K562 (cell line): ENCODE data around the gene FADS6. TPM values are rescaled to one million over a fixed set of nuclear protein-coding genes. Genes with fewer than 3 reads are reported as not detected.

Experiments used
- ATAC-seq: fragments of 200-7000 bp; cut with Tn5 transposase; 3 replicates; pipeline ENCODE4 v1.9.1; 2020; ENCODE audit warnings: moderate library complexity
- BruUV-seq: library from RNA; stranded (reverse); fragments of 400-500 nt; replicated peaks from 2 replicates; lab custom pipeline; 2021; lab: Mats Ljungman, UMichigan
- CTCF ChIA-PET: fragments of 300-600 bp; formaldehyde crosslinking; extraction: SDS; loops from one replicate; lab custom pipeline; 2021; ENCODE audit warnings: low intra/inter-chr PET ratio; lab: Yijun Ruan, JAX
- POLR2A ChIA-PET: fragments of 300-600, 350-650 bp; sonication (Branson Sonifier 250); formaldehyde crosslinking; extraction: SDS; loops from one replicate; lab custom pipeline; 2021; ENCODE audit warnings: antibody characterized with exemption, inconsistent platforms; lab: Yijun Ruan, JAX
- DNase-seq, 4 experiments: peaks; one replicate each; pipeline versions ENCODE4 v3.0.0 to v3.0.0-alpha.2; 2011 to 2018; ENCODE audit warnings: low spot score in 3 of 4, mixed read lengths in 3 of 4; ENCODE audit errors: extremely low read depth in 1 of 4
- FAIRE-seq: peaks from 2 replicates; lab custom pipeline; 2011; peaks lifted over from hg19 to GRCh38; lab: Jason Lieb, UNC
- H2AFZ ChIP-seq: 2 replicates; pipeline ENCODE4 v1.6.0; 2011; ENCODE audit warnings: low read depth, low read length, control low read depth, inconsistent platforms
- H3K27ac ChIP-seq: fragments of 200-600 bp; 3 replicates; pipeline ENCODE4 v1.8.0; 2011; ENCODE audit warnings: low read depth, mild to moderate bottlenecking, control low read depth, inconsistent platforms, low read length, moderate library complexity, mixed read lengths; ENCODE audit errors: extremely low read depth
- H3K27me3 ChIP-seq, 2 experiments: fragments of 300-600 bp in 1 of 2; 2 replicates in 1 of 2; 3 replicates in 1 of 2; pipeline versions ENCODE4 v1.6.0 to v1.8.0; 2011; ENCODE audit warnings: inconsistent platforms in 2 of 2, low read length in 2 of 2, mild to moderate bottlenecking in 1 of 2, mixed read lengths in 1 of 2, moderate library complexity in 1 of 2; ENCODE audit not compliant: control insufficient read depth in 2 of 2, insufficient read depth in 2 of 2
- H3K36me3 ChIP-seq: fragments of 300-600 bp; 3 replicates; pipeline ENCODE4 v1.8.0; 2011; ENCODE audit warnings: mild to moderate bottlenecking, low read length, inconsistent platforms; ENCODE audit not compliant: control insufficient read depth, insufficient read depth
- H3K4me1 ChIP-seq, 2 experiments: fragments of 200-600 bp in 1 of 2; replicated peaks in 1 of 2; 2 replicates in 1 of 2; 3 replicates in 1 of 2; pipeline versions ENCODE4 v1.5.1 to v1.8.0; 2011; ENCODE audit warnings: inconsistent platforms in 2 of 2, low read length in 2 of 2, mild to moderate bottlenecking in 1 of 2, mixed read lengths in 1 of 2, moderate library complexity in 1 of 2; ENCODE audit not compliant: control insufficient read depth in 2 of 2, insufficient read depth in 2 of 2
- H3K4me2 ChIP-seq: 2 replicates; pipeline ENCODE4 v1.6.1; 2011; ENCODE audit warnings: low read length, control low read depth, inconsistent platforms, mixed read lengths; ENCODE audit not compliant: insufficient read depth
- H3K4me3 ChIP-seq: fragments of 200-600 bp; sonication (generic), shearing (Covaris generic); 2 replicates; pipeline ENCODE4 v1.5.1; 2016; ENCODE audit warnings: control low read depth, inconsistent platforms
- H3K79me2 ChIP-seq: fragments of 200-600 bp; 3 replicates; pipeline ENCODE4 v1.8.0; 2011; ENCODE audit warnings: low read length, inconsistent platforms; ENCODE audit not compliant: control insufficient read depth, insufficient read depth
- H3K9ac ChIP-seq, 2 experiments: 2 replicates each; pipeline versions ENCODE4 v1.6.0 to v1.6.1; 2011; ENCODE audit warnings: low read depth in 2 of 2, low read length in 2 of 2, control low read depth in 1 of 2, inconsistent platforms in 1 of 2, mild to moderate bottlenecking in 1 of 2, mixed read lengths in 1 of 2; ENCODE audit not compliant: insufficient read depth in 1 of 2
- H3K9me1 ChIP-seq: one replicate; pipeline ENCODE4 v1.6.0; 2011; ENCODE audit warnings: inconsistent platforms, mild to moderate bottlenecking, low read length, moderate library complexity; ENCODE audit not compliant: control insufficient read depth, insufficient read depth
- H3K9me3 ChIP-seq: replicated peaks from 2 replicates; pipeline ENCODE4 v1.5.1; 2011; ENCODE audit warnings: low read depth, low read length, inconsistent platforms; ENCODE audit not compliant: control insufficient read depth, insufficient read depth
- H4K20me1 ChIP-seq: replicated peaks from 2 replicates; pipeline ENCODE4 v1.6.1; 2011; ENCODE audit warnings: low read length, inconsistent platforms, mixed read lengths; ENCODE audit not compliant: control insufficient read depth, insufficient read depth
- CBFA2T3 ChIP-seq: fragments of 450-650 bp; IDR thresholded peaks from 2 replicates; pipeline ENCODE4 v1.6.1; 2017
- EGR1 ChIP-seq: fragments of 450-650 bp; conservative IDR thresholded peaks from 2 replicates; pipeline ENCODE4 v1.6.1; 2017; ENCODE audit warnings: mild to moderate bottlenecking
- KDM5B ChIP-seq: fragments of 200-600 bp; sonication (generic); IDR thresholded peaks from 2 replicates; pipeline ENCODE4 v1.6.1; 2012; ENCODE audit warnings: low read depth, mild to moderate bottlenecking, moderate library complexity, low read length, control low read depth, inconsistent platforms; ENCODE audit not compliant: insufficient replicate concordance
- NR2C2 ChIP-seq, 2 experiments: fragments of 200-800 bp in 1 of 2; sonication (Bioruptor generic) in 1 of 2; sonication (generic) in 1 of 2; formaldehyde crosslinking in 1 of 2; IDR thresholded peaks; 2 replicates each; pipeline versions ENCODE4 v1.6.1 to v1.8.0; 2016 to 2022; ENCODE audit warnings: mild to moderate bottlenecking in 1 of 2, missing compliant biosample characterization in 1 of 2, missing genetic modification characterization in 1 of 2, missing genetic modification reagents in 1 of 2
- SPI1 ChIP-seq: IDR thresholded peaks from 2 replicates; pipeline ENCODE4 v1.6.1; 2011; ENCODE audit warnings: low read depth, low read length, control low read depth, borderline replicate concordance
- SREBF1 ChIP-seq: fragments of 150-350 bp; IDR thresholded peaks from 2 replicates; pipeline ENCODE4 v1.6.1; 2014; ENCODE audit warnings: antibody characterized with exemption, low read depth, low read length, borderline replicate concordance
- YY1 ChIP-seq, 3 experiments: IDR thresholded peaks; 2 replicates each; pipeline ENCODE4 v1.6.1; 2011; ENCODE audit warnings: low read length in 2 of 3, mild to moderate bottlenecking in 2 of 3, moderate library complexity in 2 of 3, borderline replicate concordance in 1 of 3, control low read depth in 1 of 3, low read depth in 1 of 3; ENCODE audit not compliant: insufficient read depth in 3 of 3, insufficient replicate concordance in 2 of 3, control insufficient read depth in 1 of 3, insufficient read length in 1 of 3; ENCODE audit errors: extremely low read depth in 1 of 3
- ZKSCAN1 ChIP-seq: fragments of 150-350 bp; IDR thresholded peaks from 2 replicates; pipeline ENCODE4 v1.6.1; 2016; ENCODE audit warnings: low read depth, low read length
- ZNF197 ChIP-seq: fragments of 200-800 bp; sonication (Bioruptor generic); IDR thresholded peaks from 2 replicates; pipeline ENCODE4 v1.6.1; 2016; ENCODE audit warnings: low read depth, missing genetic modification characterization, missing compliant biosample characterization
- ZNF644 ChIP-seq: fragments of 200-800 bp; sonication (Bioruptor generic); IDR thresholded peaks from 2 replicates; pipeline ENCODE4 v1.6.1; 2016; ENCODE audit warnings: low read depth, missing genetic modification characterization, missing compliant biosample characterization
- WGBS: fragments of 100-300 bp; shearing (Covaris generic); methylation state at CpG from one replicate; pipeline ENCODE4 v1.1.6; 2016; ENCODE audit warnings: low coverage, mixed read lengths; ENCODE audit not compliant: insufficient coverage; ENCODE audit errors: missing lambda C conversion rate; 5-methylcytosine and 5-hydroxymethylcytosine counted together
- in situ Hi-C: fragments of 300-500 bp; cut with MboI; formaldehyde crosslinking; loops from 4 replicates; pipeline ENCODE4 v1.15.0; 2018; ENCODE audit warnings: inconsistent platforms, mixed read lengths
- intact Hi-C: fragments of 100-400 bp; cut with micrococcal nuclease; formaldehyde crosslinking; loops from 2 replicates; pipeline ENCODE4 v1.14.2; 2022
- polyA plus RNA-seq, 8 experiments: library from polyadenylated mRNA; depleted of rRNA in 4 of 8; stranded (reverse) in 5 of 8; unstranded in 3 of 8; fragments of >200 nt; fragmentation: Nextera tagmentation in 2 of 8; fragmentation: Illumina TruSeq in 1 of 8; extraction: Ambion mirVana in 2 of 8; extraction: Trizol in 1 of 8; gene quantifications; 2 replicates each; pipeline versions ENCODE4 v1.2.1 to v1.2.3, GENCODE V29; 2011 to 2014; ENCODE audit warnings: inconsistent platforms in 1 of 8, missing spikeins in 1 of 8
- total RNA-seq, 7 experiments: library from RNA; depleted of rRNA in 6 of 7; stranded (reverse); fragments of >200 nt in 6 of 7; fragmentation: Illumina TruSeq in 2 of 7; extraction: Trizol in 2 of 7; gene quantifications; 2 replicates each; pipeline versions ENCODE4 v1.2.1 to v1.2.3, GENCODE V29; 2011 to 2021; ENCODE audit warnings: low replicate concordance in 1 of 7
- TF ChIP-seq, protein P1 (sequence below): fragments of 450-650 bp; formaldehyde crosslinking; IDR thresholded peaks from 2 replicates; pipeline ENCODE4 v1.4.0; 2020; ENCODE audit warnings: mild to moderate bottlenecking, moderate library complexity
- TF ChIP-seq, protein P2 (sequence below), 2 experiments: fragments of 450-650 bp; IDR thresholded peaks; 2 replicates each; pipeline ENCODE4 v1.6.1; 2018; ENCODE audit warnings: mild to moderate bottlenecking in 2 of 2, low read depth in 1 of 2; ENCODE audit not compliant: partially characterized antibody in 2 of 2
- TF ChIP-seq, protein P3 (sequence below): fragments of 250-450 bp; sonication (Bioruptor Pico); IDR thresholded peaks from 2 replicates; pipeline ENCODE4 v1.9.0; 2021; ENCODE audit warnings: mild to moderate bottlenecking

FADS6 gene
- total and polyA plus RNA-seq, 9 of the 15 experiments (the other 6 are each of a cell fraction or from before 2014, with no cell fraction given) = 0.18 to 0.22 TPM; not detected in 7

DNA sequence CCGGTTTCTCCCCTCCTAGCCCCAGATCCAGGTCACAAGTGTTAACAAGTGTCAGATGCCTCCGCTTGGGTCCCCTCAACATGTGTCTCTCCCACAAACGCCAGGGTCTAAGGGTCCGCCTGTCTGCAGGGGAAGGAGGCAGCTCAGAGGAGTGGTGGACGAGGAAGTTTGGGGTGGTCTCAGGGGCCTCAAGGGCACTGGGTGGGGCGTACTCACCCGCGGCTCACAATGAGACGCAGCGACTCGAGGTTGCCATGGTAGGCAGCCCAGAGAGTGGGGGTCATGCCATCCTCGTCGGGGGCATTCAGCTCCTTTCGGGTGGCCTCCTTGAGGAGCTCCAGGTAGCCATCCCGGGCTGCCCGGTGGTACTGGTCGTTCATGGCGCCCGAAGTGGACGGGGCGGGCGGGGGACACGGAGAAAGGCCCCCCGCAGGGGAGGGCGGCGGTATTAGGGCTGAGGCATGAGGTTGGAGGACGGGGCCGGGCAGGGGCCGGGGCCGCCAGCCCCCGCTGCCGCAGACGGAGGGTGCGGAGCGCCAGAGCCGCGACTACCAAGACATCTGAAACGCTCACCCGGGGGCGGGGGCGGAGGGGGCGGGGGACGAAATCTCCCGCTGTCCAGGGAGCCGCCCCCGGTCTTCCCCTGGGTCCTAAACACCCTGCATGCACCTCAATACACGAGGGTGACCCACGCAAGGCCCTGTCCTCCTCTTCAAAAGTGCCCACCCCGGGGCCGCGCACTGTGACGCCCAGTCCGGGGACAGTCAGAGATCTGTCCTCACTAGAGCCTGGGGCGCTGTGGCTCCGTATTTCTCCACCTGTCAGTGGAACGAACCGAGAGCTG, 29.5 kb upstream of the FADS6 start, which contains the start of gene USH1G:
Gene USH1G, minus strand, starts transcription at position 562 of the 844 bp plus-strand sequence. Its CDS starts 182 bp downstream, at position 380.
- H3K27me3 ChIP-seq = peaks cover 9 to 30% of the 10 kb centered on the region in 2 experiments; a peak in 4 of 5 replicates
- ChIA-PET CTCF (interaction anchor here (0.9 to 5.8 kb wide), 2 partner anchors 30 to 37 kb away, joined by 3 to 86 read pairs; no protein-coding TSS in a partner anchor), POLR2A (interaction anchor here (0.6 to 1.7 kb wide), 5 partner anchors 9 to 348 kb away, joined by 3 to 7 read pairs (median 5); partner anchors contain the start of gene MIF4GD)
- TF ChIP-seq SREBF1 = no peak
- TF ChIP-seq ZNF644 (tag) = no peak
- TF ChIP-seq ZKSCAN1 = no peak
- TF ChIP-seq, protein P1, sequence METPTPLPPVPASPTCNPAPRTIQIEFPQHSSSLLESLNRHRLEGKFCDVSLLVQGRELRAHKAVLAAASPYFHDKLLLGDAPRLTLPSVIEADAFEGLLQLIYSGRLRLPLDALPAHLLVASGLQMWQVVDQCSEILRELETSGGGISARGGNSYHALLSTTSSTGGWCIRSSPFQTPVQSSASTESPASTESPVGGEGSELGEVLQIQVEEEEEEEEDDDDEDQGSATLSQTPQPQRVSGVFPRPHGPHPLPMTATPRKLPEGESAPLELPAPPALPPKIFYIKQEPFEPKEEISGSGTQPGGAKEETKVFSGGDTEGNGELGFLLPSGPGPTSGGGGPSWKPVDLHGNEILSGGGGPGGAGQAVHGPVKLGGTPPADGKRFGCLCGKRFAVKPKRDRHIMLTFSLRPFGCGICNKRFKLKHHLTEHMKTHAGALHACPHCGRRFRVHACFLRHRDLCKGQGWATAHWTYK = no peak
- no peak for TF ChIP-seq ZNF197 (CRISPR knock-in tag)
- TF ChIP-seq YY1 (IDR thresholded peaks at IDR 0.05; ENCODE audit: borderline replicate concordance in 1 of 3, control insufficient read depth in 1 of 3, extremely low read depth in 1 of 3, insufficient read depth in 3 of 3, insufficient read length in 1 of 3, insufficient replicate concordance in 2 of 3, low read depth in 1 of 3, low read length in 2 of 3) = peak in 1 of 3 experiments; percentile 17
- TF ChIP-seq CBFA2T3 = no peak
- no peak for TF ChIP-seq SPI1
- TF ChIP-seq KDM5B = peak; percentile 25
- TF ChIP-seq EGR1 = peak; percentile 70
- TF ChIP-seq, protein P2, sequence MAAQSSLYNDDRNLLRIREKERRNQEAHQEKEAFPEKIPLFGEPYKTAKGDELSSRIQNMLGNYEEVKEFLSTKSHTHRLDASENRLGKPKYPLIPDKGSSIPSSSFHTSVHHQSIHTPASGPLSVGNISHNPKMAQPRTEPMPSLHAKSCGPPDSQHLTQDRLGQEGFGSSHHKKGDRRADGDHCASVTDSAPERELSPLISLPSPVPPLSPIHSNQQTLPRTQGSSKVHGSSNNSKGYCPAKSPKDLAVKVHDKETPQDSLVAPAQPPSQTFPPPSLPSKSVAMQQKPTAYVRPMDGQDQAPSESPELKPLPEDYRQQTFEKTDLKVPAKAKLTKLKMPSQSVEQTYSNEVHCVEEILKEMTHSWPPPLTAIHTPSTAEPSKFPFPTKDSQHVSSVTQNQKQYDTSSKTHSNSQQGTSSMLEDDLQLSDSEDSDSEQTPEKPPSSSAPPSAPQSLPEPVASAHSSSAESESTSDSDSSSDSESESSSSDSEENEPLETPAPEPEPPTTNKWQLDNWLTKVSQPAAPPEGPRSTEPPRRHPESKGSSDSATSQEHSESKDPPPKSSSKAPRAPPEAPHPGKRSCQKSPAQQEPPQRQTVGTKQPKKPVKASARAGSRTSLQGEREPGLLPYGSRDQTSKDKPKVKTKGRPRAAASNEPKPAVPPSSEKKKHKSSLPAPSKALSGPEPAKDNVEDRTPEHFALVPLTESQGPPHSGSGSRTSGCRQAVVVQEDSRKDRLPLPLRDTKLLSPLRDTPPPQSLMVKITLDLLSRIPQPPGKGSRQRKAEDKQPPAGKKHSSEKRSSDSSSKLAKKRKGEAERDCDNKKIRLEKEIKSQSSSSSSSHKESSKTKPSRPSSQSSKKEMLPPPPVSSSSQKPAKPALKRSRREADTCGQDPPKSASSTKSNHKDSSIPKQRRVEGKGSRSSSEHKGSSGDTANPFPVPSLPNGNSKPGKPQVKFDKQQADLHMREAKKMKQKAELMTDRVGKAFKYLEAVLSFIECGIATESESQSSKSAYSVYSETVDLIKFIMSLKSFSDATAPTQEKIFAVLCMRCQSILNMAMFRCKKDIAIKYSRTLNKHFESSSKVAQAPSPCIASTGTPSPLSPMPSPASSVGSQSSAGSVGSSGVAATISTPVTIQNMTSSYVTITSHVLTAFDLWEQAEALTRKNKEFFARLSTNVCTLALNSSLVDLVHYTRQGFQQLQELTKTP (IDR thresholded peaks at IDR 0.05; ENCODE audit: low read depth in 1 of 2, partially characterized antibody in 2 of 2) = no peak
- TF ChIP-seq NR2C2 (CRISPR knock-in tag; IDR thresholded peaks at IDR 0.05) = no peak
- 0 out of 2 replicates have a peak, but pooled peaks have one; percentile 2 for TF ChIP-seq NR2C2 (tag; IDR thresholded peaks at IDR 0.05)
- TF ChIP-seq, protein P3, sequence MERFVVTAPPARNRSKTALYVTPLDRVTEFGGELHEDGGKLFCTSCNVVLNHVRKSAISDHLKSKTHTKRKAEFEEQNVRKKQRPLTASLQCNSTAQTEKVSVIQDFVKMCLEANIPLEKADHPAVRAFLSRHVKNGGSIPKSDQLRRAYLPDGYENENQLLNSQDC (CRISPR knock-in tag) = no peak

More for the DNA sequence above, 29.5 kb upstream of the FADS6 start, which contains the start of gene USH1G:
- no peaks in the 10 kb centered on the region for H3K36me3 ChIP-seq
- H3K9me3 ChIP-seq = no peaks in the 10 kb centered on the region
- peak within 1 kb of the TSS; percentile 100 for H2AFZ ChIP-seq
- 9% methylated on average over 40 of the region's 57 CpGs for WGBS
- no peaks in the 10 kb centered on the region for H3K79me2 ChIP-seq
- peak within 1 kb of the TSS; percentile 53 for H3K4me3 ChIP-seq
- peak within 1 kb of the TSS; percentile 76 for H3K4me2 ChIP-seq
- DNase-seq = peak; percentile 66 to 91 (median 89)
- peak within 1 kb of the TSS; percentile 66; the same call in 2 of the 3 replicates for H3K27ac ChIP-seq
- intact Hi-C loops = loop anchor here (1.0 to 10.0 kb wide), 2 partner anchors 35 to 82 kb away; no protein-coding TSS in a partner anchor
- no peaks in the 10 kb centered on the region for H3K9me1 ChIP-seq
- peak; percentile 80 for ATAC-seq
- peaks cover 18 to 55% of the 10 kb centered on the region in 2 experiments for H3K4me1 ChIP-seq
- in situ Hi-C loops = loop anchor here (5.0 kb wide), 1 partner anchor 34 kb away; no protein-coding TSS in a partner anchor
- peak within 1 kb of the TSS; percentile 57 to 90; a peak in 3 of 4 replicates for H3K9ac ChIP-seq
- H4K20me1 ChIP-seq = no peaks in the 10 kb centered on the region
- no peak for FAIRE-seq
- BruUV-seq = no TSS peak
